Measurements from ENCODE around the gene PDCD4. TPM values are rescaled to one million over a fixed set of nuclear protein-coding genes. Genes with fewer than 3 reads are reported as not detected.

Gene PDCD4
- total and polyA plus RNA-seq, 10 of the 15 experiments (the other 5 are each of a cell fraction or from before 2014, with no cell fraction given): 101 to 372 (median 171) TPM

- TF ChIP-seq E4F1 (IDR thresholded peaks at IDR 0.05; ENCODE audit: borderline replicate concordance, partially characterized antibody): no peak
- TF ChIP-seq ZNF217 (IDR thresholded peaks at IDR 0.05): peak; percentile 98
- TF ChIP-seq MEF2B (IDR thresholded peaks at IDR 0.05; ENCODE audit: partially characterized antibody, poor library complexity, severe bottlenecking): peak; percentile 60
- no peak for TF ChIP-seq POLR2AphosphoS5 (IDR thresholded peaks at IDR 0.05; ENCODE audit: low read length)
- TF ChIP-seq CBX5 (IDR thresholded peaks at IDR 0.05; ENCODE audit: low read depth): no peak
- no peak for TF ChIP-seq TCF7 (IDR thresholded peaks at IDR 0.05; ENCODE audit: borderline replicate concordance)
- peak; percentile 68; the same call in 1 of the 2 replicates for TF ChIP-seq DPF2 (IDR thresholded peaks at IDR 0.05)
- TF ChIP-seq NFXL1 (IDR thresholded peaks at IDR 0.05; ENCODE audit: borderline replicate concordance): no peak
- TF ChIP-seq ZNF274 (IDR thresholded peaks at IDR 0.05; ENCODE audit: insufficient read depth, insufficient read length): no peak
- peak in 1 of 2 experiments; percentile 38; a peak in 1 of 4 replicates for TF ChIP-seq BHLHE40 (IDR thresholded peaks at IDR 0.05; ENCODE audit: borderline replicate concordance in 1 of 2, low read depth in 2 of 2, low read length in 1 of 2)
- no peak for TF ChIP-seq HCFC1 (IDR thresholded peaks at IDR 0.05; ENCODE audit: low read length)
- peak; percentile 26; the same call in 1 of the 2 replicates for TF ChIP-seq EED (IDR thresholded peaks at IDR 0.05; ENCODE audit: low read depth)
- TF ChIP-seq CREB1 (IDR thresholded peaks at IDR 0.05; ENCODE audit: low read depth): no peak
- TF ChIP-seq CTCF (IDR thresholded peaks at IDR 0.05 in 2 of 3, conservative IDR thresholded peaks at IDR 0.05 in 1 of 3; ENCODE audit: control insufficient read depth in 2 of 3, extremely low read depth in 1 of 3, insufficient read depth in 1 of 3, low read depth in 3 of 3, low read length in 3 of 3): no peak
- no peak for TF ChIP-seq ASH2L (IDR thresholded peaks at IDR 0.05; ENCODE audit: borderline replicate concordance, low read depth)
- no peak for TF ChIP-seq RAD21 (IDR thresholded peaks at IDR 0.05; ENCODE audit: insufficient read depth, low read depth, low read length)
- 0 out of 2 replicates have a peak, but pooled peaks have one; percentile 64 for TF ChIP-seq CHD1 (IDR thresholded peaks at IDR 0.05; ENCODE audit: low read depth, low read length)
- no peak for TF ChIP-seq FOXK2 (IDR thresholded peaks at IDR 0.05)
- peak in 1 of 2 experiments; percentile 51; a peak in 1 of 4 replicates for TF ChIP-seq ETV6 (conservative IDR thresholded peaks at IDR 0.05 in 1 of 2, IDR thresholded peaks at IDR 0.05 in 1 of 2; ENCODE audit: borderline replicate concordance in 1 of 2, low read depth in 1 of 2)
- TF ChIP-seq TAF1 (IDR thresholded peaks at IDR 0.05; ENCODE audit: borderline replicate concordance, low read depth, low read length): no peak
- TF ChIP-seq RFX5 (IDR thresholded peaks at IDR 0.05; ENCODE audit: low read depth, low read length): no peak
- TF ChIP-seq SREBF1 (IDR thresholded peaks at IDR 0.05; ENCODE audit: low read length): no peak
- peak; percentile 36 for TF ChIP-seq RUNX3 (IDR thresholded peaks at IDR 0.05; ENCODE audit: low read length)
- no peak for TF ChIP-seq ZSCAN29 (IDR thresholded peaks at IDR 0.05)
- peak in 1 of 2 experiments; percentile 7; a peak in 1 of 4 replicates for TF ChIP-seq EP300 (IDR thresholded peaks at IDR 0.05; ENCODE audit: borderline replicate concordance in 1 of 2, control insufficient read depth in 1 of 2, low read depth in 2 of 2, low read length in 2 of 2)
- 0 out of 2 replicates have a peak, but pooled peaks have one; percentile 4 for TF ChIP-seq SMC3 (IDR thresholded peaks at IDR 0.05; ENCODE audit: borderline replicate concordance, low read length)
- TF ChIP-seq TBL1XR1 (IDR thresholded peaks at IDR 0.05; ENCODE audit: low read depth, low read length): no peak
- no peak for TF ChIP-seq ESRRA (IDR thresholded peaks at IDR 0.05; ENCODE audit: low read length)
- TF ChIP-seq CHD4 (IDR thresholded peaks at IDR 0.05): no peak
Measured at GRCh38 chr10:110865809-110866482, 5.8 kb upstream of the PDCD4 start (continued).

Data from GM12878 (cell line).